ENCODE data around the gene KLHDC8A. TPM values are rescaled to one million over a fixed set of nuclear protein-coding genes. Genes with fewer than 3 reads are reported as not detected.

KLHDC8A gene
- total and polyA plus RNA-seq, 2 of the 13 experiments (the other 11 are each of a cell fraction or from before 2014, with no cell fraction given), result not detected

- no peak for TF ChIP-seq TIGD3 (CRISPR knock-in tag; IDR thresholded peaks at IDR 0.05; ENCODE audit: borderline replicate concordance)
- no peak for TF ChIP-seq ZNF235 (CRISPR knock-in tag; IDR thresholded peaks at IDR 0.05; ENCODE audit: borderline replicate concordance)
- TF ChIP-seq KAT7 (CRISPR knock-in tag; IDR thresholded peaks at IDR 0.05; ENCODE audit: borderline replicate concordance), result no peak
- TF ChIP-seq GLI4 (CRISPR knock-in tag; IDR thresholded peaks at IDR 0.05; ENCODE audit: borderline replicate concordance), result no peak
- no peak for TF ChIP-seq ZNF766 (CRISPR knock-in tag; IDR thresholded peaks at IDR 0.05; ENCODE audit: borderline replicate concordance)
- TF ChIP-seq HOXA9 (CRISPR knock-in tag; IDR thresholded peaks at IDR 0.05; ENCODE audit: borderline replicate concordance), result no peak
- TF ChIP-seq YEATS2 (CRISPR knock-in tag; IDR thresholded peaks at IDR 0.05; ENCODE audit: borderline replicate concordance), result no peak
- no peak; the same call in 1 of the 2 replicates for TF ChIP-seq CBFB (CRISPR knock-in tag; IDR thresholded peaks at IDR 0.05)
- TF ChIP-seq ZNF263 (CRISPR knock-in tag; IDR thresholded peaks at IDR 0.05), result peak; percentile 66; the same call in 1 of the 2 replicates
- TF ChIP-seq RFX3 (CRISPR knock-in tag; IDR thresholded peaks at IDR 0.05), result no peak
- peak; percentile 44; the same call in 1 of the 2 replicates for TF ChIP-seq TBX3 (IDR thresholded peaks at IDR 0.05; ENCODE audit: borderline replicate concordance)
- no peak for TF ChIP-seq FOXO4 (CRISPR knock-in tag; conservative IDR thresholded peaks at IDR 0.05)
- TF ChIP-seq ZMYM4 (CRISPR knock-in tag; IDR thresholded peaks at IDR 0.05), result peak; percentile 55; the same call in 1 of the 2 replicates
- TF ChIP-seq TEF (CRISPR knock-in tag; IDR thresholded peaks at IDR 0.05), result no peak
- no peak for TF ChIP-seq PBX2 (CRISPR knock-in tag; IDR thresholded peaks at IDR 0.05)
- TF ChIP-seq TFDP2 (CRISPR knock-in tag; IDR thresholded peaks at IDR 0.05), result no peak
- TF ChIP-seq ZNF3 (CRISPR knock-in tag; IDR thresholded peaks at IDR 0.05), result no peak
- TF ChIP-seq ZNF724P (CRISPR knock-in tag; IDR thresholded peaks at IDR 0.05; ENCODE audit: borderline replicate concordance), result no peak
- TF ChIP-seq ZNF740 (CRISPR knock-in tag; IDR thresholded peaks at IDR 0.05), result peak; percentile 73
- peak; percentile 19; the same call in 1 of the 2 replicates for TF ChIP-seq ZBTB33 (CRISPR knock-in tag; IDR thresholded peaks at IDR 0.05)
Observed at GRCh38 chr1:205301205-205301821, 55.4 kb downstream of the KLHDC8A start (continued).

Data from HepG2 (cell line).